GM19455 (cell line): ENCODE measurements around the gene MSX2.

Experiments
- ATAC-seq: cut with Tn5 transposase; IDR thresholded peaks from one replicate; pipeline ENCODE4 v1.9.1; 2021; ENCODE audit not compliant: unreplicated experiment

Gene MSX2

GRCh38 chr5:174765540-174765939 is 41.2 kb downstream of the MSX2 start:
- no peak for ATAC-seq

- ATAC-seq: no peak
These were observed 43.3 kb downstream of the MSX2 start for GRCh38 chr5:174767670-174768069.

- ATAC-seq: no peak
These were observed 44.6 kb downstream of the MSX2 start for GRCh38 chr5:174769005-174769404.

- no peak for ATAC-seq
These were observed 49.0 kb downstream of the MSX2 start for GRCh38 chr5:174773371-174773770.

- ATAC-seq: no peak
These were observed 50.7 kb downstream of the MSX2 start for GRCh38 chr5:174775081-174775480.

GRCh38 chr5:174777111-174777510 is 52.7 kb downstream of the MSX2 start:
- no peak for ATAC-seq

GRCh38 chr5:174777583-174777982 is 53.2 kb downstream of the MSX2 start:
- no peak for ATAC-seq
